Fibroblast of lung (primary cell): Measurements from ENCODE around the gene ANKS6. TPM values are rescaled to one million over a fixed set of nuclear protein-coding genes. Genes with fewer than 3 reads are reported as not detected.
A peak's percentile ranks its signal among the peaks of the same experiment; 100 is the strongest.

Source experiments
- DNase-seq, 2 donors: peaks; one replicate each; pipeline versions ENCODE4 v3.0.0 to v3.0.0-alpha.2; 2010; ENCODE audit warnings: low read depth in 2 of 2
- H2AFZ ChIP-seq: 2 replicates; pipeline ENCODE4 v1.5.1; 2012; ENCODE audit warnings: low read length, control low read depth, inconsistent platforms
- H3K27ac ChIP-seq: 2 replicates; pipeline ENCODE4 v1.5.1; 2011; ENCODE audit warnings: low read length, control low read depth; ENCODE audit not compliant: insufficient read depth
- H3K27me3 ChIP-seq: 2 replicates; pipeline ENCODE4 v1.5.1; 2011; ENCODE audit warnings: mild to moderate bottlenecking, low read length; ENCODE audit not compliant: control insufficient read depth, insufficient read depth
- H3K36me3 ChIP-seq: 2 replicates; pipeline ENCODE4 v1.5.1; 2011; ENCODE audit warnings: low read length; ENCODE audit not compliant: control insufficient read depth, insufficient read depth
- H3K4me1 ChIP-seq: 2 replicates; pipeline ENCODE4 v1.5.1; 2011; ENCODE audit warnings: low read length; ENCODE audit not compliant: control insufficient read depth, insufficient read depth; ENCODE audit errors: extremely low read depth
- H3K4me2 ChIP-seq: 2 replicates; pipeline ENCODE4 v1.5.1; 2011; ENCODE audit warnings: low read length, control low read depth; ENCODE audit not compliant: insufficient read depth; ENCODE audit errors: extremely low read depth
- H3K4me3 ChIP-seq, 4 experiments: fragments of 200-600 bp in 1 of 4; sonication (generic) in 1 of 4; replicated peaks in 1 of 4; 2 replicates each; pipeline ENCODE4 v1.5.1; 2011 to 2016; ENCODE audit warnings: low read length in 4 of 4, low read depth in 3 of 4, mild to moderate bottlenecking in 3 of 4, control low read depth in 2 of 4, inconsistent platforms in 1 of 4, mixed read lengths in 1 of 4; ENCODE audit not compliant: insufficient read depth in 1 of 4; ENCODE audit errors: control extremely low read depth in 1 of 4
- H3K79me2 ChIP-seq: 2 replicates; pipeline ENCODE4 v1.5.1; 2012; ENCODE audit warnings: mild to moderate bottlenecking, low read length, inconsistent platforms; ENCODE audit not compliant: control insufficient read depth, insufficient read depth
- H3K9ac ChIP-seq: 2 replicates; pipeline ENCODE4 v1.5.1; 2011; ENCODE audit warnings: mild to moderate bottlenecking, low read length, control low read depth; ENCODE audit not compliant: insufficient read depth
- H3K9me3 ChIP-seq: 2 replicates; pipeline ENCODE4 v1.5.1; 2012; ENCODE audit warnings: low read depth, low read length; ENCODE audit not compliant: control insufficient read depth, insufficient read depth
- H4K20me1 ChIP-seq: 2 replicates; pipeline ENCODE4 v1.5.1; 2011; ENCODE audit warnings: low read length; ENCODE audit not compliant: control insufficient read depth, insufficient read depth; ENCODE audit errors: extremely low read depth
- EZH2 ChIP-seq: IDR thresholded peaks from 2 replicates; pipeline ENCODE4 v1.5.1; 2012; ENCODE audit warnings: low read length, control low read depth, mild to moderate bottlenecking; ENCODE audit errors: missing control alignments
- polyA plus RNA-seq, 2 donors: library from polyadenylated mRNA; depleted of rRNA in 1 of 2; stranded (reverse) in 1 of 2; unstranded in 1 of 2; fragments of >200 nt; gene quantifications; 2 replicates each; pipeline ENCODE4 v1.2.1, GENCODE V29; 2011 to 2012; ENCODE audit warnings: missing spikeins in 1 of 2
- total RNA-seq: library from RNA; depleted of rRNA; stranded (reverse); fragments of >200 nt; gene quantifications from 2 replicates; pipeline ENCODE4 v1.2.1, GENCODE V29; 2014
- TF ChIP-seq, protein P1 (sequence below), 2 donors: IDR thresholded peaks in 1 of 2; conservative IDR thresholded peaks in 1 of 2; 1 replicate in 1 of 2; 2 replicates in 1 of 2; pipeline ENCODE4 v1.5.1; 2011 to 2012; ENCODE audit warnings: low read length in 2 of 2, control low read depth in 1 of 2, inconsistent platforms in 1 of 2, low read depth in 1 of 2, mild to moderate bottlenecking in 1 of 2

The ANKS6 gene
- total and polyA plus RNA-seq, 2 donors (not counting 1 experiment from before 2014, with no cell fraction given), result 7.3 to 9.6 TPM

DNA sequence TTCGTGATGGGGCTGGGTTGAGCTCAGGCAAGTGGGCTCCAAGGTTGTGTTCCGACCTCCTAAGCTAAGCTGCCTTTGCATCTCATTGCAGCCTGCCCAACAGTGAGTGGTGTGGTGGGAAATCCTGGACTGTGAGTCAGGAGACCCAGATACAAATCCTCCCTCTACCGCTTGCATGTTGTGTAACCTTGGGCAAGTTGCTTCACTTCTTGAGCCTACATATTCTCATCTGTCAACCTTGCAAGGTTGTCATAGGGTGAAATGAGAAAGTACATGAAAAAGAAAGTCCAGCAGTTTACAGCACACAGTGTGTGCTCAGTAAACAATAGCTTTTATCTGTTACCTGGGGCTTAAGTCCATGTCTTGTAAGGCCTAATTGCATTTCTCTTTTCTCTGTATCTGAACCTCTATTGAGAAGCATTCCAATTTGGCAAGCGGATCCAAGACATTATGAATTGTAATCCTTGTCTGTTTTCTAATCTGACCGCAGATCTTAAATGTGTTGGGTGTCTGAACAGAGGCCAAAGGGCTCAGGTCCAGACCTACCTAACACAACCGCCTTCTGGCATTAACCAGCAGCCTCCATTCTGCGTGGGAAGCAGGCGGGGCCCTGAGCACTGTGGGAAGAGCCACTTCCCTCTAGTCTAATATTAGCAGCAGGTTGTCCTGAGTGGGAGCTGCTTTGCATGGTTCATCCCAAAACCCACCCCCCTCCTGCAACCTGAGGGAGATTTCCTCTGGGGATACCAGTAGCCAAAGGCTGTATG is 9.3 kb upstream of the ANKS6 start:
- no peaks in the 10 kb centered on the region for H3K9me3 ChIP-seq
- peak; percentile 75 to 80 for DNase-seq

DNA sequence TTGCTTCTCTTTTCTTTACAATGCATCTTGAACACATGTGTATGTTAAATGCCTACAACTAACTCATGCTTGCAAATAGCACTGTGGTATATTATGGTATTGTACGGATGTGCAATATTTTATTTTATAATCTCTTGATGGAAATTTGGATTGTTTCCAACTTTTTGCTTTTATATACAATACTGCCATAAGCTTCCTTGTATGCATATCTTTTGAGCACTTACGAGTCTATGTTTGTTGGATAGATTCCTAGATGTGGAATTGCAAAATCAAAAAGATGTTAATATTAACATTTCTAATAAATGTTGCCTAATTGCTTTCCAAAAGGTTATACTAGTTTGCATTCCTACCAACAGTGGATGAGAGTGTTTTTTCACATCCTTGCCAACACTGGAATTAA is 7.7 kb upstream of the ANKS6 start:
- H3K36me3 ChIP-seq, result no peaks in the 10 kb centered on the region
- no peak overlapping the region for H3K9ac ChIP-seq
- H3K4me3 ChIP-seq, result no peak overlapping the region
- no peaks in the 10 kb centered on the region for H3K27me3 ChIP-seq
- no peak overlapping the region for H2AFZ ChIP-seq
- no peak for TF ChIP-seq EZH2
- TF ChIP-seq, protein P1, sequence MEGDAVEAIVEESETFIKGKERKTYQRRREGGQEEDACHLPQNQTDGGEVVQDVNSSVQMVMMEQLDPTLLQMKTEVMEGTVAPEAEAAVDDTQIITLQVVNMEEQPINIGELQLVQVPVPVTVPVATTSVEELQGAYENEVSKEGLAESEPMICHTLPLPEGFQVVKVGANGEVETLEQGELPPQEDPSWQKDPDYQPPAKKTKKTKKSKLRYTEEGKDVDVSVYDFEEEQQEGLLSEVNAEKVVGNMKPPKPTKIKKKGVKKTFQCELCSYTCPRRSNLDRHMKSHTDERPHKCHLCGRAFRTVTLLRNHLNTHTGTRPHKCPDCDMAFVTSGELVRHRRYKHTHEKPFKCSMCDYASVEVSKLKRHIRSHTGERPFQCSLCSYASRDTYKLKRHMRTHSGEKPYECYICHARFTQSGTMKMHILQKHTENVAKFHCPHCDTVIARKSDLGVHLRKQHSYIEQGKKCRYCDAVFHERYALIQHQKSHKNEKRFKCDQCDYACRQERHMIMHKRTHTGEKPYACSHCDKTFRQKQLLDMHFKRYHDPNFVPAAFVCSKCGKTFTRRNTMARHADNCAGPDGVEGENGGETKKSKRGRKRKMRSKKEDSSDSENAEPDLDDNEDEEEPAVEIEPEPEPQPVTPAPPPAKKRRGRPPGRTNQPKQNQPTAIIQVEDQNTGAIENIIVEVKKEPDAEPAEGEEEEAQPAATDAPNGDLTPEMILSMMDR (conservative IDR thresholded peaks at IDR 0.05 in 1 of 2, IDR thresholded peaks at IDR 0.05 in 1 of 2; ENCODE audit: low read depth in 1 of 2, low read length in 2 of 2), result no peak
- H3K27ac ChIP-seq, result no peak overlapping the region
- no peaks in the 10 kb centered on the region for H3K4me1 ChIP-seq
- no peaks in the 10 kb centered on the region for H3K9me3 ChIP-seq
- H3K79me2 ChIP-seq, result no peaks in the 10 kb centered on the region
- H3K4me2 ChIP-seq, result no peak overlapping the region
- H4K20me1 ChIP-seq, result no peaks in the 10 kb centered on the region
- DNase-seq, result peak in 1 of 2 donors; percentile 85

More for the DNA sequence above, 9.3 kb upstream of the ANKS6 start:
- H3K4me1 ChIP-seq, result peaks cover 12% of the 10 kb centered on the region
- no peaks in the 10 kb centered on the region for H3K36me3 ChIP-seq
- TF ChIP-seq, protein P1 (conservative IDR thresholded peaks at IDR 0.05 in 1 of 2, IDR thresholded peaks at IDR 0.05 in 1 of 2; ENCODE audit: low read depth in 1 of 2, low read length in 2 of 2), result no peak
- no peak for TF ChIP-seq EZH2
- H3K4me2 ChIP-seq, result no peak overlapping the region
- H3K27me3 ChIP-seq, result no peaks in the 10 kb centered on the region
- H3K27ac ChIP-seq, result no peak overlapping the region
- H2AFZ ChIP-seq, result no peak overlapping the region
- no peak overlapping the region for H3K9ac ChIP-seq
- H3K4me3 ChIP-seq, result no peak overlapping the region
- no peaks in the 10 kb centered on the region for H4K20me1 ChIP-seq
- H3K79me2 ChIP-seq, result no peaks in the 10 kb centered on the region

DNA sequence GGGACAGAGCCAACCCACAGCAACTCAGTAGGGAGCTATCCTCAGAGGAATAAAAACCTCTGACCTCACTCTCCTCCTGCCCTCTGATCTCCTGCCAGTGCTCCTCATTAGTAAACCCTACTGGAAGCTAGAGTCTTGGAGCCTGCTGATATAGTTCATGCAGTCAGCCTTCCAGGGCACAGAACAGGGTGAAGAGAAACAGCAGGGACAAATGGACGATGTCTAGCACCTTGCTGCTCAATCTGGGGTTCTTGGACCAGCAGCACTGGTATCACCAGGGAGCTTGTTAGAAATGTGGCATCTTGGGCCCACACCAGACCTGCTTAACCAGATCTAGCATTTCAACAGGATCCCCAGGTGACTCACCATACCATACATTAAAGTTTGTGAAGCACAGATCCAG is 5.6 kb upstream of the ANKS6 start:
- no peak for TF ChIP-seq EZH2
- TF ChIP-seq, protein P1 (conservative IDR thresholded peaks at IDR 0.05 in 1 of 2, IDR thresholded peaks at IDR 0.05 in 1 of 2; ENCODE audit: low read depth in 1 of 2, low read length in 2 of 2), result no peak
- Histone ChIP-seq H2AFZ (no peak overlapping the region), H3K4me2 (no peak overlapping the region), H3K27ac (no peak overlapping the region), H3K4me1 (no peaks in the 10 kb centered on the region), H3K36me3 (no peaks in the 10 kb centered on the region), H3K79me2 (no peaks in the 10 kb centered on the region), H3K9ac (no peak overlapping the region), H4K20me1 (no peaks in the 10 kb centered on the region), H3K27me3 (no peaks in the 10 kb centered on the region), H3K4me3 (no peak overlapping the region), H3K9me3 (no peaks in the 10 kb centered on the region)
- DNase-seq, result no peak
